CD1c-positive myeloid dendritic cell (primary cell): ENCODE measurements around the gene MIR17HG.
"Not testable (repeated sequence)": the region's sequence is repeated elsewhere in the genome, so short reads cannot be mapped to it uniquely, and the experiment has no call there.

ENCODE experiments used
- DNase-seq: peaks from one replicate; pipeline ENCODE4 v3.0.0-alpha.2; 2016; ENCODE audit errors: extremely low spot score

Gene MIR17HG

DNA sequence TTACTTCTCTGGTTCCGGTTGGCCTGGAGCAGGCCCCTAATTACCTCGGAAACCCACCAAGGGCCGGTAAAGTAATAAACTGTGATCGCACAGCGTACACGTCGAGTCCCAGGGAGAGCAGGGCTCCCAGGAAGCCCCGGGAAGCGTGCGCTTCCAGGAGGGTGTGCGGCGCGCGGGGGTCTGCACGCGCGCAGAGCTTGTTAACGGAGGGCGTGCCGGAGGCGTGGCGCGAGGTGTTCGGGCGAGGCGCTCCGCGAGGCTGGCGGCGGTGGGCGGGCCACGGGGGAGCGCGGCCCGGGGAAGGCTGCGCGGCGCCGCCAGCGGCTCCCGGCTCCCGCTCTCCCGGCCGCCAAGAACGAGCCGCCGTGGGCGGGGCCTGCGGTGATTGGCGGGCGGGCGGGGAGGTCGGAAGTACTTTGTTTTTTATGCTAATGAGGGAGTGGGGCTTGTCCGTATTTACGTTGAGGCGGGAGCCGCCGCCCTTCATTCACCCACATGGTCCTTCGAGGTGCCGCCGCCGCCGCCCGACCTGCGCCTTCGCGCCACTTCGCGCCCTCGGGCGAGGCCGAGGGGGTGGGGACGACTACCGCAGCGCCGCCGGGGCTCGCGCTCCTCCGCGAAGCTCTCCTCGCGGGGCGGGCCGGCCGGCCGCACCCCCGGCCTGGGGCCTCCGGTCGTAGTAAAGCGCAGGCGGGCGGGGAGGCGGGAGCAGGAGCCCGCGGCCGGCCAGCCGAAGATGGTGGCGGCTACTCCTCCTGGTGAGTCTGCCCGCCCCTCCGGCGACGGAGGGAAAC lies at the start of gene MIR17HG:
Gene MIR17HG (plus strand): TSS at position 486 of the 794 bp plus-strand sequence.
- DNase-seq, result peak; percentile 94

DNA sequence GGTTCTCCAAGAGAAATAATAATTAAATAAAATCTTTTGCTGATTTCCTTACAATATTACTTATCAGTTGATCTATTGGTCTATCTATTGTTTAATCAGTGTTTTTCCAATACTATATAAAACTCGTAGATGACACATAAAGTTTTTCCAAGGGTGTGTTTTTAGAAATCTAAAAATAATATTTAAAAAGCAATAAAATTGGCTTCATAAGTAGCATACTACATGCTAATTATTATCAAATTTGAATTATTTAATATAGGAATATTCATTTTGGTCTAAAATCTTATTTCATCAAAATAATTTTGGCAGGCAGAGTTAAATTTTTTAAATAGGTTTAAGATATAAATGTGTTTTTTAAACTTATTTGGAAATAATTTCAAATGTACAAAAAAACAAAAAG lies 49.4 kb upstream of the MIR17HG start:
- no peak for DNase-seq

DNA sequence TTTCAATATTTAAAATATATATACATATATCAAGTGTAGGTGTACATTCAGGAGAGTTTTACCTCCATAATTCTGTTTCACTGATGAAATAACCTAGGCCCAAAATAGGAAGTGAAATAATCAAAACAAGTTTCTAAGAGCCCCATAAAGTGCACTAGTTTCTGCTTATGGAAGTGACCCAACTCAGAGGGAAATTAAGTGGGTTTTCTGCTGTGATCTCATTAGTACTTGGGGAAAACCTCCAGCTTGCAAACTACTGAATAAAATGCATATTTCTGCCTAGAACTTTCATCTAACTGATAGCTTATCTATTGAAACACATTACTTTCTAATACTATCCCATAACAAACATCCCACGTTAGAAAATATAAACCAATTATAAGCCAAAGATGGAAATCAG lies 45.4 kb upstream of the MIR17HG start:
- no peak for DNase-seq

DNA sequence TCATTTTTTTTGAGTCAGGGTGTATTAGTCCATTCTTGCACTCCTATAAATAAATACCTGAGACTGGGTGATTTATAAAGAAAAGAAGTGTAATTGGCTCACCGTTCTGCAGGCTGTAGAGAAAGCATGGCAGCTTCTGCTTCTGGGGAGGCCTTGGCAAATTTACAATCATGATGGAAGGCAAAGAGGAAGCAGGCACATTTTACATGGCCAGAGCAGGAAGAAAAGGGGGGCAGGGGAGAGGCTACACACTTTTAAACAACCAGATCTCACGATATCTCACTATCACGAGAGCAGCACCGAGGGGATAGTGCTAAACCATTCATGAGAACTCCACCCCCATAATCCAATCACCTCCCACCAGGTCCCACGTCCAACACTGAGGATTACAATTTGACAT lies 44.5 kb upstream of the MIR17HG start:
- no peak for DNase-seq

DNA sequence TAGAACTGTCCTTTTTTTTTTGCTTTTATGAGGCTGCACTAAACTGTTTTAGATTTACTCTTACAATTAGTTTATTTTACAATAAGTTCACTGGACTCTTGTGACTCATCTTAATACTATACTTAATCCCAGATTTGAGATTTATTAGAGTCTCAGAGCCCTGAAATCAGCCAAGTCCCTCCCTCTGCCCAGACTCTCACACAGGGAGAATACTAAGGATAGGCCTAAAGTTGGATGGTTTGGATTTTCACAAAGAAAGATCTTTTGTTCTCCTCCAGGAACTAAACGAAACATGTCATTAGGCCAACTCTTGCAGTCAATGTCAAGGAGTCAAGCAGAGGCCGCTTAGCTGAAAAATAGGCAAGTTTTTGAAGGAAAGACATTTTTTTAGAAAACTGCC lies 42.7 kb upstream of the MIR17HG start:
- DNase-seq, result no peak

DNA sequence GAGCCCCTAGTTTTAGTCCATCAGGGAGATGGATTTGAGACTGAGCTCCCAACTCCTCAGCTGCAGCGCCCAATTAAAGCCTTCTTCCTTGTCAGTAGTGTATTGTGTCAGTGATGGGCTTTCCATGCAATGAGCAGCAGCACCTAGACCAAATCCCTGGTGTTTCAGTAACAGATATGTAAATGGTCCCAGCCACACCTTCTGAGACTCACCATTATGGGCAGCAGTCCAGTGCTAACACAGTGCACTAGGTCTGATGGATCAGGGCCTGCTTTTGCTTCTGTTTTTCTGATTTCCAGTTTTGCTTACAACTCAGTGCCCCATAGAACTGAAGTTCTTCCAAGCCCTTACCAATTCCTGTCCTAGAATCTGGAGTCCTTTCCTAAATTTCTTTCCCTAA lies 41.8 kb upstream of the MIR17HG start:
- no peak for DNase-seq

DNA sequence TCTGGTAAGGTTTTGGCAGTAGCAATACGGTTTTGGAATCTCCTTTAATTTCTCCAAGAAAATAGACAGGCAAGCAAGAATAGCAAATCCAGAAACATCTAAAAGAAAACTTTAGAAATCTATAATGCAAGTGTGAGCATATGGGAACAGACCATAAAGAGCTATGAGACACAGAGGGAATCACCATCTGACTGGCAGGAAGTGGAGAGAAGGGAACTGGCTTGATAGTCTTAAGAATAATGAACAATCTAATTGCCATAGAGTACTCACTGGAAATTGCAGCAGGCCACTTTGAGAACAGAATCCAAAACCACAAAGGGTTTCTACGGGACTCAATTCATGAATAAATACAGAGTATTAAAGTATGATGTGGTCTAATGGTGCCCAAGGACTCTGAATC lies 39.6 kb upstream of the MIR17HG start:
- no peak for DNase-seq

DNA sequence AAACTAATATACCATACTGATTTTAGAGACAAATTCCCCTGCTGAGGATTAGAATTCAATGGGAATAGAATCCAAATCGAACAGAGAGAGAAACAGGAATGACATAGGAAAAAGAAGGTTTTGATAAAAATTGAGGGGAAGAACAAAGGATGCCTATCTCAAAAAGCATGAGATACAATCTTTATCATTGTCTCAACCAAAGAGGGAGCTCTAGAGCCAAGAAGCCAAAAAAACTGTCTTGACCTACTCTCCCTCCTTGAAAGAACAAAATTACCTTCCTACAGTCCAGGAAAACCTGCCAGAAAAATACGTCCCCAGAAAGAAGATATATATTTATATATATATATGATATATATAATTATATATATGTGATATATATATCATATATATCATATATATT lies 39.2 kb upstream of the MIR17HG start:
- DNase-seq, result no peak

DNA sequence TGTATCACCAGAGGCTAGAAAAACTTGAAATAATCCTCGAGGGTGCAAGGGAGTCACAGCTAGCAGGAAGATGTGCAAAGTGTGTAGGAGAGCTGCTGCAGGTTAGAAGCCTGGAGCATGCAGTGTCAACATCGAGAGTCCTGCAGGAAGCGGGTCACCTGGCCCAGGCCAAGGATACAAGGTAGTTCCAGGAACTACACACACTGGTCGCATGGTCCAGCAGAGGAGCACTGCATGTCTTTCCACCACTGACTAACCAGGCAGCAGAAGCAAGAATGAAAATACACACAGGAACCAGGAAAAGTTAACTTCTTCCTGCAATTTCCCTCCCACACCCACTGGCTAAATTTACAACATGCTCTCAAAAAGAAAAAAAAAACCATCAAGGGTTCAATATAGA lies 36.0 kb upstream of the MIR17HG start:
- DNase-seq, result no peak

DNA sequence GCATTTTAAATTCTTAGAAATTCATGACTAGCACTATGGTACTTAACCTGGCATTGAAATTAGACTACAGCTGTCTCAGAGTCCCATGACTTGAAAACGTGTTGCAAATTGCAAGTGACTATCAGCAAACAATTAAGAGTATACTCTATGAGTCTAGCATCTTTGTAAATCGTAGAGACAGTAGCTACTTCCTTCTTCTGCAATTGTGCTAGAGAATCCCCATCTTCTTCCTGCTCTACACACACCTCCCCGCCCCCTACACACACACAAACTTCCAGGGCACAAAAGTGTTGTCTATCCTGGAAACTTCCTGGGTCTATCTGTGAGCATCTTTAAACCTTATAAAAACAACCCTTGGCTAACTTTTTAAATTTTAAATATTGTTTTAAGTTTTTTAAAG lies 35.2 kb upstream of the MIR17HG start:
- no peak for DNase-seq

DNA sequence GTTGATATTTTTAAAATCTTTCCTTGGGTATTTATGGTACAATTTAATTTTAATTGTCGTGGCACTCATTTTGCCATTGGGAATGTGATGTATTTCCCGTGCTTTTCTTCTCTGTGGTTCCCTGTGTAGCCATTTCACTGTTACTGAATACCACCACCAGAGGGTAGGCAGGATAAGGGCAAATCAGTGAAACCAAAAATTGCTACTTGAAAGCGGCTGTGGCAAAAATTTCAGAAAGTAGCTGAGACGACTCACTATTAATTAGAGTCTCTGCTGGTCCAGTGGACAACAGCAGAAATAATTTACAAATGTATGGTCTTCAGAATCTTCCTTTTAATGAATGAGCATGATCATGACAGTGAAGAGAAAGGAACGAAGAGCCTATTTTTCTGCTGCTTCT lies 34.4 kb upstream of the MIR17HG start:
- peak; percentile 22 for DNase-seq

DNA sequence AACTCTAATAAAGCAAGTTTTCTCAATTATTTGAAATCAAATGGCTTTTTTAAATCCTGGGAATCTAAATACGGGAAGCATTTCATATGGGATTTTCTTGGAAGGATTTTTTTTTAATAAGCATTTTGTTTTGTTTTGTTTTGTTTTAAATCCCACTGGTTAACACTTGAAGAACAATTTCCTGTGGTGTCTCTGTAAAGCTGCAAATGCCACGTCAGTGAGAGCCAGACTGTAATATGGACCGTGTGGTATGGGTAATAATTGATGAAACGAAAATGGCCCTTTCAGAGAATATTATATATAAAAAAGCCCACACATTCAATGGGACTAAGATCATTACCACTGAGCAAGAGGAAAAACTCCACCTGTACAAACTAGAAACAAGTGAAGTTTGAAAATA lies 33.9 kb upstream of the MIR17HG start:
- no peak for DNase-seq

DNA sequence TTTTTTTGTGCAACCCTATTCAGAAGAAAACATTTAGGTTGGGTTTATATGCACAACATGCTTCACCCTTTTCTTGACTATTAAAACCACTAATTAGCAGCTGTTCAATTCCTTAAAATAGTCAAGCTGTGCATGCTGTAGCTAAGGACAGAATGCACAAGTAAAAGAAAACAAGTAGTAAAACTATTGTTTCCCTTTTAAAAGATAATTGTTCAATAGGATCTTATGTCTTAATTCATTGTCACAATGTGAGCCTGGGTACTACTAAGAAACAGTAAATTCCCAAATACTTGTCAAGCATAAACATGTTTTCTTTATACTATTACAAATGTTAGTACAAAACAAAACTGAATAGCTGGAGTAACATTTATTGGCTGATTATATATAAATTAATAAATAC lies 32.6 kb upstream of the MIR17HG start:
- DNase-seq, result no peak

DNA sequence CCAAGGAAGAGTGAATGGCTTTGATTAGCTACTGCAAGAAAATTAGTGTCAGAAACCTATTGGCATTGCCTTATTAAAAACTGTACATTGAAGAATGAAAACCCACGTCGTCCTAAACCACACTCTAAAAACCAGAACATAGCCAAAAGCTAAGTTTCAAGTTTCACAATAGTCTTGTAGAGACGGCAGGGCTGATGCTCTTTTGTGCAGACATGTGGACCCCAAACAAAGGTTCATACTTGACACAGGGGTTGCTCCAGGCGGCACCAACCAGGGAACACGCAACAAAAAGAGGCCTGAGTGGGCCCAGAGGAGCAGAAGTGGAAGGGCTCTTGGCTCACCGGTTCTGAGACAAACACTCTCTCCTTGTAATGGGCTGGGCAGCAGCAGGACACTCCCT lies 28.6 kb upstream of the MIR17HG start:
- DNase-seq, result no peak

DNA sequence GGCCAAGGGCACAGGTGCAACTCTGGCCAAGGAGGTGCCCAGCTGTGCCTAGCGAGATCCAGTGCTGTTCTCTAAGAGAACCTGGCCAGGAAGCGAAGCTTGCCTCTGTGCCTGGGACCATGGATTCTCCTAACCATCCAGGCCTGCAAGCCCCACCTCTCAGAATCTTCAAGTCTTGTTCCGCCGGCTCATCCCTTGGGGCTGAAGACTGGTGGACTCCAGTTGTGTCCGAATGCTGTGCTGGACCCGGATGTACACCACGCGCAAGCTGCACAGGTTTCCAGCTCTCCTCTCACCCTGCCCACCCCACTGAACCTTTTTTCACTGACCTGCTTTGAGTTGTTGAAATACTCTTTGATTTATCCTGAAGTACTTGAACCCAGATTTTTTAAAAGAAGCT lies 27.5 kb upstream of the MIR17HG start:
- no peak for DNase-seq

DNA sequence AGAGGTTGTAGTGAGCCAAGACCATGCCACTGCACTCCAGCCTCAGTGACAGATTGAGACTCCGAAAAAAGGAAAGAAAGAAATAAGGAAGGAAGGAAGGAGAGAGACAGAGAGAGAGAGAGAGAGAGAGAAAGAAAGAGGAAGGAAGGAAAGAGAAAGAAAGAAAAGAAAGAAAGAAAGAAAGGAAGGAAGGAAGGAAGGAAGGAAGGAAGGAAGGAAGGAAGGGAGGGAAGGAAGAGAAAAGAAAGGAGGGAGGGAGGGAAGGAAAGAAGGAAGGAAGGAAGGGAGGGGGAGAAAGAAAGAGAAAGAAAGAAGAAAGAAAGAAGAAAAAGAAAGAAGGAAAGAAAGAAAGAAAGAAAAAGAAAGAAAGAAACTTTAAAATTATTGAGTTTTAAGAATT lies 26.5 kb upstream of the MIR17HG start:
- DNase-seq, result not testable (repeated sequence)

DNA sequence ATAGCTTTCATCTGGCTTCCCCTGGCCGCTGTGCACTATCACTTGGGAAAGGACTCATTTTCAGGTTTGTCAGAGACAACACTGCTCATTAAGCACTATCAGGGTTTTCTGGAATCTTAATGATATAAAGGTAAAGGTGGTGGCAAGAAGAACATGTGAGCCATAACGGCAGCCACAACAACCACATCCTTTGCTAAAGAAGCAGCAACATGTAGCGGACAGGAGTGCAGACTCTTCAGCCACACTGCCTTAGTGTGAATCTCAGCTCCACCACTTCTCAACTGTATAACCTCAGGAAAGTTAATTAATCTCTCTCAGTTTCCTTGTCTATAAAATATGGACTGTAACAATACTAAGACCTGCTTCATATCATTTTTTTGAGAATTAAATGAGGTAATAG lies 24.1 kb upstream of the MIR17HG start:
- DNase-seq, result no peak

DNA sequence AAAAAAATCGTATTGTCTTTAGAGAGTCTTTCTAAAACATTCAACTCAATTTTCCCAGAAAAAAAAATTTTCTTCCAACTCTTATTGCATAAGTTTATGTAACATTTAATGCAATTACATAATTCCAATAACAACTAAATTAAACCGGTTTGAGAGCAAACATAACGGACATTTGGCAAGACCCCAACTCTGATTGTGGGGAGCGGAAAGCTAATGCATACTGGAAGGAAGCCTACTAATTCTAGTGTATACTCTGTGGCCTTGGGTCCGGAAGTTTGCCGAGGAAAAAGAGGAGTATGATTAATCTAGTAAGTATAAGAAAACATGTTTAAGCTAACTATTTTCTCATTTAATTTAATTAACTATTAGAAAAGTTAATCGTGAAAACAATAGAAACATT lies 21.3 kb upstream of the MIR17HG start:
- no peak for DNase-seq

DNA sequence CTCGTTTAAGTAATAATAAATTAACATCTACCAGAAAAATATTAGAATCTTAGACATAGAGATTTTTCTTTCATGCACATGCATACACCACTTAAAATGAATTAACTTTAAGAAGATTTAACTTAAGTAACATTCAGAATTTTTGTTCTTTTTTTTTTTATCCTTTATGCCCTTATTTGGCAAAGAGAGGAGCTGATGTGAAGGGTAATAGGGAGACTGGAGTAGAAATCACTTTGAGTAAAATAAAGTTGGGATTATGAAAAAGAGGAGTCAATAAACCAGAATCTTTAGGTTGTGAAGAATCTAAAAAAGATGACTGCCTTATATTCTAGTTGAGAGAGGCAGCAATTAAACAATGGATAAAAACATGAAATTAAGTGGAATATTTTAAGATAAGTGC lies 18.8 kb upstream of the MIR17HG start:
- DNase-seq, result no peak

DNA sequence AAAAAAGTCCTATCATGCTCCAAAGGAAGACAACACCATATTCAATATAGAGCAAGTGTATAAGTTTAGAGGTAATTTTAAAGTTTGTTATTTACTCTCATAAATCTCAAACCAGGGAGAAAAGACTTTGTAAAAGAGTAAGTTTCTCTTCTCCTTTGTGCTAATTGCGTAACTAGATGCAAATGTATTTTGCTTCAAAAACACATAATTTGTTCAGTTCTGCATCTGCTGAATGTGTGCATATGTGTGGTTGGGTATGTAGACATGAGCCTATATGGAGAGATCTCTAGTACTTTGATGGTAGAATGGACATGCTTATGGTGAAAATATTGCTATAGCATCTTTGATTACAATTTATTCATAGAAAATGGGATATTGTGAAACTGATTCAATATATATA lies 17.8 kb upstream of the MIR17HG start:
- DNase-seq, result peak; percentile 43

DNA sequence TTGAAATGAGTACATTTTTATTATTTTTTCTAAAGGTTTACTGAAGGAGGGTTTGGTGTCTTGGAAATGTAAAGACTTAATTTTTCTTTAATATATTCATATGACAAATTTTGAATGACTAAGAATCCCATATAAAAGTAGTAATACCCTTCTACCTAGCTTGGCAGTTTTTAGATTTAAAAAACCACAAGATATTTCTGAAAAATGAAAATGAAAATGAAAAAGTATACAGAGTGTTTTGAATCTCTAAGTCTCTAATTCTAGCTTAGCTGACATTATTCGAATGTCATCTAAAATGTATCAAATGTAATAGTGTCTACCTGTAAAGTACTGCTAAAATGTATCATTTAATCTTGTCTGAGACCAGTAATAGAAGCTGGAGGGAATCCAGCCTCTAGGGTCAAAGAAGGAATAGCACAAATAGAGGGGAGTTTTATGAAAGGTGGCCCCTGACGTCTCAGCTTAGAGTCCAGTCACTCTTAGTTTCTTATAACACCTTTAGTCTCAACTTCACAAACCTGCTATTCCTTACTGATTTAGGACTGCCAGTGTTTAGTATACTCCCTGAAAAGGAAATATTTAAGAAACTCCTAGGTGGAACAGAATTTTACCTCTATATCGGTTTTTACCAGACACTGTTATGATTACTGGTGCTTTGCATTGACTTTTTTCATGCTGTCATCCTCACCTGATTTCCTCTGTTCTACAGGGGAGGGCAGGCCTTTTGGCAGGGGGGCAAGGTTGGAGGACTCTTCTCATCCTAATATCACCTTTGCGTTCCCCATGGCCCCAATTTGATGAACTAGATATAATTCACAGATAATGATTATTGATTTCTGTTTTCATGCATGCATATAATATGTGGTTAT lies 16.2 kb upstream of the MIR17HG start:
- no peak for DNase-seq

DNA sequence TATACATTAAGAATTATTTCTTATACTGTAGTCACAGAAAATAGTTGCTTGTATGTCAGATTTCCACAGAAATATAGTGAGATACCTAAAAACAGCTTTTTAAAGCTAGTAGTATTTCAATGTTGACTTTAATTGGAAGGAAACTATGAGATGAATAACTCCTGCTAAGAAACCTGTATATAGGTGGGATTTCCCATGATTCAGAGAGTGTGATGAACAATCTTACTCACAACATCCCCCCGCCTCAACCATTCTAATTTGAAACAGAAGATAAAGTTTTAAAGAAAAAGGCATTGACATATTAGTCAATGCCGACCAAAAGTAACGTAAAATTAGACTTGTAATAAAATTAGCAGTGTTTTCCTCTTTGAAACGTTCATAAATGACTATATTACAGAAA lies 1.4 kb upstream of the MIR17HG start:
- DNase-seq, result no peak

DNA sequence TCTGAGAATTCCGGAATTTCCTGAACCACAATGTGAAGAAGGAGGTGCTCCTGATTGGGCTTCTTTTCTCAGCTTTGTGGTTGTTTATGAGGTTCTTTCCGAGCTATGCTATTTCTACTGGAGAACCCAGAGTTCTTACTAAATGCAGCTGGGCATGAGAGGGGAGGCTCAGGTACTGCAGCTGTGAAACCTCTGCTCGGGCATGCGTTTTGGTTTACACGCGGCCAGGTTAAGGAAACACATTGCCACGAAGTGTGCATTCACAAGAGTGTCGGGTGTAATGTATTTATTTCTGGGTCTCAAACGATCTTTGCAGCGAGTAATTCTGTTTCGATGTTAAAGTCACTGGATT lies 661 bp upstream of the MIR17HG start:
- peak; percentile 30 for DNase-seq
